Measurements from ENCODE around the gene CDC25C. TPM values are rescaled to one million over a fixed set of nuclear protein-coding genes. Genes with fewer than 3 reads are reported as not detected.

CDC25C gene
- total RNA-seq, 1 donor from 2014 or later: not detected

DNA sequence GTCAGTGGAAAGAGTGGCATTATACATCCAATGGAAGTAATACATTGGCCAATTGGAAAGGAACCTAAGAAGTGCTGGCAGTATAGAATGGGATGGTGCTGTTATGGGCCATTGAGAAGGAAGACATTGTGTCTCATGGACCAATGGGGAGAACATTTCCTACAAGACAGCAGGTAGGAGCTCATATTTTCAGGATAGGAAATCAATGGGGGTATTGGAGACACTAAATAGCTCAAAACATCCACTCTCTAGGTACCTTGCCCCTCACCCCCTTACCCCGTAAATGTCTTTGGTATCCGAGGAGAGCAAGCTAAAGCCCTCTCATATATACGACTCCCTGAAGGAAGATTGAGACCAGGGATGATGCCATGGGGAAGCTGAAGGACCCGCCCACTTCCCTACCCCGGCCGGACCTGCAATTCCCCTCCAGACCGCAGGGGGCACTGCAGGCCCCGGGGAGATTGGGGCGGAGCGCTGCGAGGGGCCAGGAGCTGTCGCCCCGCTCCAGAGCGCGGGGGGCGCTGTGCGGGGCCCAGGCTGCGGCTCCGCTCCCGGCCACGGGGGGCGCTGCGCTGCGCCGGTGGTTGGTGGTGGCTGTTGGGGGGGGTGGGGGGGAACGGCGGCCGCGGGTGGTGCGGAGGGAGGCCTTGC lies 20.6 kb upstream of the CDC25C start, which contains the start of gene KDM3B:
KDM3B (plus strand) TSS at position 615 of the 651 bp plus-strand sequence. CDS start 111 bp downstream, outside the sequence.
- TF ChIP-seq, protein P1, sequence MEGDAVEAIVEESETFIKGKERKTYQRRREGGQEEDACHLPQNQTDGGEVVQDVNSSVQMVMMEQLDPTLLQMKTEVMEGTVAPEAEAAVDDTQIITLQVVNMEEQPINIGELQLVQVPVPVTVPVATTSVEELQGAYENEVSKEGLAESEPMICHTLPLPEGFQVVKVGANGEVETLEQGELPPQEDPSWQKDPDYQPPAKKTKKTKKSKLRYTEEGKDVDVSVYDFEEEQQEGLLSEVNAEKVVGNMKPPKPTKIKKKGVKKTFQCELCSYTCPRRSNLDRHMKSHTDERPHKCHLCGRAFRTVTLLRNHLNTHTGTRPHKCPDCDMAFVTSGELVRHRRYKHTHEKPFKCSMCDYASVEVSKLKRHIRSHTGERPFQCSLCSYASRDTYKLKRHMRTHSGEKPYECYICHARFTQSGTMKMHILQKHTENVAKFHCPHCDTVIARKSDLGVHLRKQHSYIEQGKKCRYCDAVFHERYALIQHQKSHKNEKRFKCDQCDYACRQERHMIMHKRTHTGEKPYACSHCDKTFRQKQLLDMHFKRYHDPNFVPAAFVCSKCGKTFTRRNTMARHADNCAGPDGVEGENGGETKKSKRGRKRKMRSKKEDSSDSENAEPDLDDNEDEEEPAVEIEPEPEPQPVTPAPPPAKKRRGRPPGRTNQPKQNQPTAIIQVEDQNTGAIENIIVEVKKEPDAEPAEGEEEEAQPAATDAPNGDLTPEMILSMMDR (IDR thresholded peaks at IDR 0.05): peak; percentile 96 to 100 (median 96)
- Histone ChIP-seq H3K9me3 (no peaks in the 10 kb centered on the region), H3K27me3 (no peaks in the 10 kb centered on the region), H3K27ac (peak within 1 kb of the TSS; percentile 89 to 98), H3K4me1 (peaks cover 4 to 38% of the 10 kb centered on the region in 2 donors), H3K4me3 (peak within 1 kb of the TSS; percentile 96 to 100), H3K36me3 (peaks cover 10 to 17% of the 10 kb centered on the region in 2 donors)
- intact Hi-C loops (cut with DNase I): loop anchor here (1.0 to 5.0 kb wide), 5 partner anchors 14 to 190 kb away; partner anchors contain the start of genes BRD8, CDC23, ETF1 and FAM53C
- DNase-seq (ENCODE audit: low spot score in 2 of 2): peak; percentile 60 to 94

GRCh38 chr5:138351517-138351916 lies 19.9 kb upstream of the CDC25C start:
- TF ChIP-seq, protein P1 (IDR thresholded peaks at IDR 0.05): no peak
- peaks cover 16 to 23% of the 10 kb centered on the region in 2 donors for H3K36me3 ChIP-seq
- no peak for DNase-seq (ENCODE audit: low spot score in 2 of 2)
- peak overlapping the region; percentile 89 to 98 for H3K27ac ChIP-seq
- peaks cover 4 to 33% of the 10 kb centered on the region in 2 donors for H3K4me1 ChIP-seq
- no peaks in the 10 kb centered on the region for H3K27me3 ChIP-seq
- intact Hi-C loops (cut with DNase I): loop anchor here (5.0 kb wide), 3 partner anchors 139 to 191 kb away; partner anchors contain the start of genes BRD8, CDC23, ETF1 and KIF20A
- no peaks in the 10 kb centered on the region for H3K9me3 ChIP-seq
- no peak overlapping the region for H3K4me3 ChIP-seq

DNA sequence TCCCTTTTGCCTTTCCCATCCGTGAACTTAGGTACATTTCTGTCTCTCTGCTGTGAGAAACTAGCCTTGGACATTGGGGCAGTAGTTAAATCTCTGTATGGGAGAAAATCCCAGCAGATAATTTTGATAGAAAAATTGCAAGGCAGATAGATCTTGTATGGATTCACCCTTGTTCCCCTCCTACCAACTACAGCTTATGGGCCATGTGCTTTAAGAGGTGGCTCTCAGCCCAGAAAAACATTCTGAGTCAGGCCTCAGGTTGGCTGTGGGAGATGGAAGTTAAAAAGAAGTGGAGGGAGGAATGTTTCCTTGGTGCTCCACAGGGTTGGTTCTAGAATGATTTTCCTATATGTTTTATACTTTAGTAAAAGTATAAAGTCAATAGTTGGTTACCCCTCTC lies 19.5 kb upstream of the CDC25C start:
- Histone ChIP-seq H3K36me3 (peaks cover 19 to 28% of the 10 kb centered on the region in 2 donors), H3K4me1 (peaks cover 4 to 31% of the 10 kb centered on the region in 2 donors), H3K9me3 (no peaks in the 10 kb centered on the region), H3K4me3 (no peak overlapping the region), H3K27ac (peak overlapping the region; percentile 89 to 98), H3K27me3 (no peaks in the 10 kb centered on the region)
- intact Hi-C loops (cut with DNase I): loop anchor here (5.0 kb wide), 3 partner anchors 139 to 191 kb away; partner anchors contain the start of genes BRD8, CDC23, ETF1 and KIF20A
- TF ChIP-seq, protein P1 (IDR thresholded peaks at IDR 0.05): no peak
- DNase-seq (ENCODE audit: low spot score in 2 of 2): no peak

DNA sequence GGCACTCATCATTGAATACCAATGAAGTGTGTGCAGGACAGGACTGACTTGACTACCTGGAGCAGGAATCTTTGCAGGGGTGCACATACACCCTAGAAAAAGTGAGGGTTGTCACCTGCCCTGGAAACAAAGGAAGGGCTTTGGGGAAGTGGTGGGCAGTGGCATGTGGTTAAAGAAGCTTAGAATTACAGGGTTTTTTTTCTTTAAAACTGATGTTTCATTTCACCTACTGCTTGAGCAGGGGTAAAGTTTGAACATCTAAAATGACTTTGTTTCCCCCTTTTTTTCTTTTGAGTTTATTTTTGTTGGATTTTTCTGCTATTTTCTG lies 18.9 kb upstream of the CDC25C start:
- Histone ChIP-seq H3K9me3 (no peaks in the 10 kb centered on the region), H3K27me3 (no peaks in the 10 kb centered on the region), H3K36me3 (peaks cover 25 to 33% of the 10 kb centered on the region in 2 donors), H3K4me1 (peaks cover 4 to 26% of the 10 kb centered on the region in 2 donors), H3K4me3 (no peak overlapping the region), H3K27ac (peak overlapping the region; percentile 89 to 98)
- TF ChIP-seq, protein P1 (IDR thresholded peaks at IDR 0.05): no peak
- intact Hi-C loops (cut with DNase I): loop anchor here (5.0 kb wide), 3 partner anchors 138 to 192 kb away; partner anchors contain the start of genes BRD8, CDC23, ETF1 and KIF20A
- no peak for DNase-seq (ENCODE audit: low spot score in 2 of 2)

DNA sequence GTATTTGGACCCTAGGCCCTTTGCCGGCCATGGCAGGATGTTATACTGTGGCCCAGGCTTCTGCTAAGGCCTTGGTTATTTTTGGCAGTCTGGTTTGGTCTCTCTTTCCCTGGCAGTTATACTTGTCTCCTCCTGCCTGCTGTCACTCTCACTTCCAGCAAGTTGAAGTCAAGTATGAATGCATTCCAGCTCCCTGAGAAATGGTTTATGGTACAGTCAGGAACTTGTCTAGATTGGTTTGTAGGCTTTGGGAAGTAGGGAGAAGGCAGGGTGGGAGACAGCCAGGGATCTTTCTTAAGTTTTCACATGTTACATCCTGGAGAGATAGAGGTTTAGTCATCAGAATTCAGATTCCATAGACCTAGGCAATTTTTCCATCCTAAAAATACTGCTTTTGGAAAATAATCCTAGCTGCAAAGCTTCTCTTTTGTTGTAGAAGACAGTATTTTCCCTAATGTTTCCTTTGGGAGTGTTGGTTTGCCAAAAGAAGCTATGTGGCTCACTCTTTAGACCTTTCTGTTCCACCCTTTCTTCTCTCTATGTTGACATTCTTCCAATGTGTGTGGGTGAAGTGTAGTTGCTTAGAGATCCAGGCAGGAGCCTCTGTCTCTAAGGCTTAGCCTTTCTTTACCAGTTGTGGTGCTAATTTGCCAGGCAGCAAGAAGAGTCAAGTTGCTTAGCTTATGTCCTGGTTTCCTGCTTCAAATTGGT lies 18.4 kb upstream of the CDC25C start:
- intact Hi-C loops (cut with DNase I): loop anchor here (5.0 kb wide), 3 partner anchors 138 to 192 kb away; partner anchors contain the start of genes BRD8, CDC23, ETF1 and KIF20A
- Histone ChIP-seq H3K4me3 (no peak overlapping the region), H3K27me3 (no peaks in the 10 kb centered on the region), H3K27ac (peak overlapping the region; percentile 65 to 98), H3K36me3 (peaks cover 30 to 38% of the 10 kb centered on the region in 2 donors), H3K9me3 (no peaks in the 10 kb centered on the region), H3K4me1 (peaks cover 4 to 22% of the 10 kb centered on the region in 2 donors)
- TF ChIP-seq, protein P1 (IDR thresholded peaks at IDR 0.05): no peak
- DNase-seq (ENCODE audit: low spot score in 2 of 2): no peak
